Renal pelvis (tissue), 12 donors: ENCODE results near the gene C2orf68. TPM values are rescaled to one million over a fixed set of nuclear protein-coding genes. Genes with fewer than 3 reads are reported as not detected.
"Not testable (repeated sequence)": the region's sequence is repeated elsewhere in the genome, so short reads cannot be mapped to it uniquely, and the experiment has no call there.

Experiments used
- DNase-seq: peaks from one replicate; pipeline ENCODE4 v3.0.0-alpha.2; 2013
- long read RNA-seq, 16 experiments: transcript quantifications; one replicate each; lab custom pipeline, GENCODE V29; 2026
- polyA plus RNA-seq, 3 donors: library from polyadenylated mRNA; unstranded; fragments of 120-200 nt; gene quantifications; one replicate each; pipeline ENCODE4 v1.2.1, GENCODE V29; 2013; ENCODE audit not compliant: insufficient read length in 3 of 3

Gene C2orf68, protein sequence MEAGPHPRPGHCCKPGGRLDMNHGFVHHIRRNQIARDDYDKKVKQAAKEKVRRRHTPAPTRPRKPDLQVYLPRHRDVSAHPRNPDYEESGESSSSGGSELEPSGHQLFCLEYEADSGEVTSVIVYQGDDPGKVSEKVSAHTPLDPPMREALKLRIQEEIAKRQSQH
- 10 to 100 TPM; 51.7 to 80.5 (median 77.9) TPM for polyA plus RNA-seq
- long read RNA-seq, donor 1, transcript C2orf68-201 (4 exons, 2,837 nt) = major isoform, 7 of 37 reads
- long read RNA-seq, donor 1, partial matches to known transcripts = 15 of 37 reads
- long read RNA-seq, donor 1, other reads (novel, unspliced or antisense) = 9 of 37 reads
- long read RNA-seq, donor 2, transcript C2orf68-201 (4 exons, 2,837 nt) = major isoform, 21 of 88 reads
- long read RNA-seq, donor 2, partial matches to known transcripts = 49 of 88 reads
- long read RNA-seq, donor 2, other reads (novel, unspliced or antisense) = 13 of 88 reads
- long read RNA-seq, donor 3, transcript C2orf68-201 (4 exons, 2,837 nt) = major isoform, 10 of 15 reads
- long read RNA-seq, donor 3, partial matches to known transcripts = 0 of 15 reads
- long read RNA-seq, donor 3, other reads (novel, unspliced or antisense) = 0 of 15 reads
- long read RNA-seq, donor 4, transcript C2orf68-201 (4 exons, 2,837 nt) = major isoform, 8 of 11 reads
- long read RNA-seq, donor 4, partial matches to known transcripts = 0 of 11 reads
- long read RNA-seq, donor 4, other reads (novel, unspliced or antisense) = 0 of 11 reads
- long read RNA-seq, donor 5, transcript C2orf68-201 (4 exons, 2,837 nt) = major isoform, 8 of 13 reads
- long read RNA-seq, donor 5, partial matches to known transcripts = 0 of 13 reads
- long read RNA-seq, donor 5, other reads (novel, unspliced or antisense) = 0 of 13 reads
- long read RNA-seq, donor 6, transcript C2orf68-201 (4 exons, 2,837 nt) = major isoform, 8 of 15 reads
- long read RNA-seq, donor 6, transcript C2orf68-202 (2 exons, 1,722 nt) = minor isoform, 5 of 15 reads
- long read RNA-seq, donor 6, partial matches to known transcripts = 0 of 15 reads
- long read RNA-seq, donor 6, other reads (novel, unspliced or antisense) = 0 of 15 reads
- long read RNA-seq, donor 7, transcript C2orf68-201 (4 exons, 2,837 nt) = minor isoform, 11 of 28 reads
- long read RNA-seq, donor 7, transcript C2orf68-202 (2 exons, 1,722 nt) = major isoform, 14 of 28 reads
- long read RNA-seq, donor 7, partial matches to known transcripts = 0 of 28 reads
- long read RNA-seq, donor 7, other reads (novel, unspliced or antisense) = 0 of 28 reads
- long read RNA-seq, donor 8, partial matches to known transcripts = 0 of 6 reads
- long read RNA-seq, donor 8, other reads (novel, unspliced or antisense) = 0 of 6 reads
- long read RNA-seq, donor 9, transcript C2orf68-202 (2 exons, 1,722 nt) = minor isoform, 5 of 19 reads
- long read RNA-seq, donor 9, transcript C2orf68-201 (4 exons, 2,837 nt) = major isoform, 14 of 19 reads
- long read RNA-seq, donor 9, partial matches to known transcripts = 0 of 19 reads
- long read RNA-seq, donor 9, other reads (novel, unspliced or antisense) = 0 of 19 reads
- long read RNA-seq, donor 10, transcript C2orf68-201 (4 exons, 2,837 nt) = major isoform, 7 of 15 reads
- long read RNA-seq, donor 10, transcript C2orf68-202 (2 exons, 1,722 nt) = minor isoform, 5 of 15 reads
- long read RNA-seq, donor 10, partial matches to known transcripts = 0 of 15 reads
- long read RNA-seq, donor 10, other reads (novel, unspliced or antisense) = 0 of 15 reads
- long read RNA-seq, donor 11, transcript C2orf68-202 (2 exons, 1,722 nt) = major isoform, 5 of 13 reads
- long read RNA-seq, donor 11, partial matches to known transcripts = 0 of 13 reads
- long read RNA-seq, donor 11, other reads (novel, unspliced or antisense) = 0 of 13 reads
- long read RNA-seq, donor 12, transcript C2orf68-201 (4 exons, 2,837 nt) = major isoform, 13 of 19 reads
- long read RNA-seq, donor 12, transcript C2orf68-202 (2 exons, 1,722 nt) = minor isoform, 5 of 19 reads
- long read RNA-seq, donor 12, partial matches to known transcripts = 0 of 19 reads
- long read RNA-seq, donor 12, other reads (novel, unspliced or antisense) = 0 of 19 reads
- long read RNA-seq, donor 13, transcript C2orf68-202 (2 exons, 1,722 nt) = major isoform, 5 of 10 reads
- long read RNA-seq, donor 13, partial matches to known transcripts = 0 of 10 reads
- long read RNA-seq, donor 13, other reads (novel, unspliced or antisense) = 0 of 10 reads
- long read RNA-seq, donor 14 = 0 reads
- long read RNA-seq, donor 15, transcript C2orf68-202 (2 exons, 1,722 nt) = minor isoform, 5 of 29 reads
- long read RNA-seq, donor 15, transcript C2orf68-201 (4 exons, 2,837 nt) = major isoform, 16 of 29 reads
- long read RNA-seq, donor 15, partial matches to known transcripts = 5 of 29 reads
- long read RNA-seq, donor 15, other reads (novel, unspliced or antisense) = 0 of 29 reads
- long read RNA-seq, donor 16, transcript C2orf68-201 (4 exons, 2,837 nt) = major isoform, 11 of 20 reads
- long read RNA-seq, donor 16, transcript C2orf68-202 (2 exons, 1,722 nt) = minor isoform, 7 of 20 reads
- long read RNA-seq, donor 16, partial matches to known transcripts = 0 of 20 reads
- long read RNA-seq, donor 16, other reads (novel, unspliced or antisense) = 0 of 20 reads

- peak; percentile 93 for DNase-seq
Measured at GRCh38 chr2:85611705-85612587, at the start of gene C2orf68. TSS of gene C2orf68 (minus strand) at chr2:85612066. CDS start at chr2:85611984, 82 bp downstream.

GRCh38 chr2:85661139-85661858, 49.4 kb upstream of the C2orf68 start:
- DNase-seq = no peak

GRCh38 chr2:85660725-85661124, 48.9 kb upstream of the C2orf68 start:
- DNase-seq = no peak

DNA sequence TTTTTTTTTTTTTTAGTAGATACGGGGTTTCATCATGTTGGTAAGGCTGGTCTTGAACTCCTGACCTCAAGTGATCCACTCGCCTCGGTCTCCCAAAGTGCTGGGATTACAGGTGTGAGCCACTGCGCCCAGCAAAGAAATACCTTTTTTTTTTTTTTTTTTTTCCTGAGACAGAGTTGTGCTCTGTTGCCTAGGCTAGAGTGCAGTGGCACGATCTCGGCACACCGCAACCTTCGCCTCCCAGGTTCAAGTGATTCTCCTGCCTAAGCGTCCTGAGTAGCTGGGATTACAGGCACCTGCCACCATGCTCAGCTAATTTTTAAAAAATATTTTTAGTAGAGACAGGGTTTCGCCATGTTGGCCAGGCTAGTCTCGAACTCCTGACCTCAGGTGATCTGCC, 48.4 kb upstream of the C2orf68 start:
- not testable (repeated sequence) for DNase-seq

DNA sequence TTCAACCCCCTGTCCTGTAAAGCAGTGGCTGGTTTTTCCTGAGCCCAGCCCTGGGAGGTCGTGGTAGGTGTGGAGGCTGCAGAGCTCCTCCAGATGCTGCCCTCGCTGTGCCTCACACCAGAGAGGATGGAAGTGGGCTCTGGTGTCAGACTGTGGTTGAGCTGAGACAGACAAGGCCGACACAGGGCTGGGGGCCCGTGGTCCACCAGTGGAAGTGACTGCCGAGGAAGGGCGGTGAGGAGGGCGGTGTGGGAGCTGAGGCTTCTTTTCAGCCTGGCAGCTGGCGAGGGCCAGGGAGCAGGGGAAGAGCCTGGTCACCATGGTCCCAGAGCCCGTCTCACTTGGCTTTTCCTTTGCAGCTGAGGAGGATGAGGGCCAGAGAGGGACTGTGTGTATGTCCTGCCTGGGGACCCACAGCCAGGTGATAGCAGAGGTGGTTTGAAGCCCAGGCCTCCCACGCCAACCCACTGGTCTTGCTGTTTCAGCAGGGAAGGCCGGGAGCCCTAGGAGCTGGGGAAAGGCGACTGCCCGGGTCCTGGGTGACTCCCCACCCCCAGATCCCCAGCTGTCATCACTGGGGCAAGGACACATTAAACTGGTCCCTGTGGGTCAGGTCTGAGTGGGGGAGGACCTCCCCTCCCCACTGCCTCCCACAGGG, 47.6 kb upstream of the C2orf68 start:
- no peak for DNase-seq

DNA sequence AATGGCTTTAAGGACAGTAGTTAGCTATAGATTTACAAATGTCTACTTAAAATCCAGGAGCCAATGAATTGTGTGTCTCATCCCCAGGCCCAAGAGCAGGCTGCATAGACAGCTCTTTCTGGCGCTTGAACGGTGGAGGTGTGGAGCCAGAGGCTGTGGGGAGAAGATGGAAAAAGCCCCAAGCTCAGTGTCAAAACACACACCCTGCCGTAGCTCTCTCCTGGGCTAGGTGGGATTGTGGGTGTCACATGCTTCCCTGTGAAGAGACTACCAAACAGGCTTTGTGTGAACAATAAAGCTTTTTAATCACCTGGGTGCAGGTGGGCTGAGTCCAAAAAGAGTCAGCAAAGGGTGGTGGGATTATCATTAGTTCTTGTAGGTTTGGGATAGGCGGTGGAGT, 45.5 kb upstream of the C2orf68 start:
- not testable (repeated sequence) for DNase-seq

DNA sequence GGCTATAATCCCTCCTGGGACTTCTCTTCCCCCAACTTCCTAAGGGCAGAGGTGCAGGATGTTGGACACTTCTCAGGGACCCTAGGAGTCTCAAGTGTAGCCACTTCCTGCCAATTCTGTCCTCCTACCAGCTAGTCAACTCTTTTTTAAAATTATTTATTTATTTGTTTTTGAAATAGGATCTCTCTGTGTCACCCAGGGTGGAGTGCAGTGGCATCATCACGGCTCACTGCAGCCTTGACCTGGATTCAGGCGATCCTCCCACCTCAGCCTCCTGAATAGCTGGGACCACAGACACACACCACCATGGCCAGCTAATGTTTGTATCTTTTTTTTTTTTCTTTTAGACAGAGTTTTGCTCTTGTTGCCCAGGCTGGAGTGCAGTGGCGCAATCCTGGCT, 44.6 kb upstream of the C2orf68 start:
- no peak for DNase-seq

GRCh38 chr2:85655961-85656417, 44.1 kb upstream of the C2orf68 start:
- DNase-seq = no peak

GRCh38 chr2:85653996-85654395, 42.1 kb upstream of the C2orf68 start:
- DNase-seq = no peak

GRCh38 chr2:85652056-85652455, 40.2 kb upstream of the C2orf68 start:
- DNase-seq = no peak

- DNase-seq = no peak
Measured at GRCh38 chr2:85651097-85651496, 39.2 kb upstream of the C2orf68 start.

DNA sequence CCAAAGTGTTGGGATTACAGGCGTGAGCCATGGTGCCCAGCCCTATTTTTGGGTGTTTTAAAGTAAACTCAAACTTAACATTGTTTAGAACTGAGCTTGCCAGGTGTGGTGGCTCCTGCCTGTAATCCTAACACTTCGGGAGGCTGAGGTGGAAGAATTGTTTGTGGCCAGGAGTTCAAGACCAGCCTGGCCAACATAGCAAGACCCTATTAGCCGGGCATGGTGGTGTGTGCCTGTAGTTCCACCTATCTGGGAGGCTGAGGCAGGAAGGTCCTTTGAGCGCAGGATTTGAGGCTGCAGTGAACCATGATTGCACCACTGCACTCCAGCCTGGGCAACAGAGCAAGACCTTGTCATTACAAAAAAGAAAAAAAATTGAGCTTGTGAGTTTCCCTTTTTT, 38.6 kb upstream of the C2orf68 start:
- DNase-seq = no peak

- no peak for DNase-seq
Measured at GRCh38 chr2:85649201-85650190, 37.6 kb upstream of the C2orf68 start.

DNA sequence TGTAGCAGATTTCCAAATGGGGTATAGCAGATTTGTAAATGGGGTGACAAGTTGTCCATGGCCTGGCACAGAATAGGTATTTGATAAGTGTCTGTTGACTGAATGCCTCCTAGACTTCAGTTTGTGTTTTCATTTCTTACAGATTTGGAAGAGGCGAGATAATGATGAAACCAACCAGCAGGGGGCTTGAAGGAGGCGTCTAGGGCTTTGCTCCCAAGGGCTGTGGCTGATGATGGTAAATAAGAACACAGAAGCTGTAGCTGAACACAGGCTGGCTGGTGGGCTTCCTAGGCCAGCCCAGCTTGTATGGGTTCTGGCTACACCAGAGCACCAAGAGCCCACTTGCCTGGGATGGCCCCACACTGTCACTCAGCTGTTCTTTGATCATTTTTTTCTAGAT, 36.8 kb upstream of the C2orf68 start:
- DNase-seq = no peak
